OCI-LY3 (cell line): Measurements from ENCODE around the gene GIMAP7.

Experiments used
- H2AFZ ChIP-seq: fragments of 200-600, 300-600 bp; shearing (Covaris generic); 2 replicates; pipeline ENCODE4 v1.6.0; 2014; ENCODE audit warnings: antibody characterized with exemption, low read depth, low read length
- H3K27ac ChIP-seq: fragments of 200-600, 300-600 bp; sonication (generic); 2 replicates; pipeline ENCODE4 v1.5.1; 2014; ENCODE audit warnings: mild to moderate bottlenecking, low read length, moderate library complexity, mixed read lengths
- H3K27me3 ChIP-seq: fragments of 200-600, 300-600 bp; sonication (generic); 2 replicates; pipeline ENCODE4 v1.6.1; 2014; ENCODE audit warnings: low read depth, low read length, mixed read lengths
- H3K36me3 ChIP-seq: fragments of 200-600, 300-600 bp; sonication (generic); replicated peaks from 2 replicates; pipeline ENCODE3; 2014; ENCODE audit warnings: low read depth, low read length, mixed read lengths
- H3K4me1 ChIP-seq: fragments of 300-600, 200-600 bp; sonication (generic); 2 replicates; pipeline ENCODE4 v1.6.1; 2014; ENCODE audit warnings: low read length, mixed read lengths
- H3K4me2 ChIP-seq: fragments of 200-600, 300-600 bp; sonication (generic); 2 replicates; pipeline ENCODE4 v1.6.1; 2014; ENCODE audit warnings: low read length, mixed read lengths
- H3K4me3 ChIP-seq: fragments of 300-600, 200-600 bp; sonication (generic); 2 replicates; pipeline ENCODE4 v1.5.1; 2014; ENCODE audit warnings: antibody characterized with exemption, mild to moderate bottlenecking, low read length, moderate library complexity
- H3K79me2 ChIP-seq: fragments of 300-600, 200-600 bp; shearing (Covaris generic); 2 replicates; pipeline ENCODE4 v1.6.1; 2014; ENCODE audit warnings: mild to moderate bottlenecking, low read length, mixed read lengths
- H3K9ac ChIP-seq: fragments of 300-600, 200-600 bp; shearing (Covaris generic); 2 replicates; pipeline ENCODE4 v1.6.0; 2014; ENCODE audit warnings: mild to moderate bottlenecking, low read length, moderate library complexity
- H3K9me3 ChIP-seq: fragments of 200-600, 300-600 bp; shearing (Covaris generic); 2 replicates; pipeline ENCODE4 v1.6.1; 2014; ENCODE audit warnings: low read length, mixed read lengths; ENCODE audit not compliant: insufficient read depth
- H4K20me1 ChIP-seq: fragments of 200-600, 300-600 bp; sonication (generic); 2 replicates; pipeline ENCODE4 v1.6.1; 2016; ENCODE audit warnings: low read length, mixed read lengths; ENCODE audit not compliant: insufficient read depth
- CTCF ChIP-seq: fragments of 200-600, 300-600 bp; sonication (generic); IDR thresholded peaks from 2 replicates; pipeline ENCODE4 v1.5.1; 2014; ENCODE audit warnings: antibody characterized with exemption, low read length, low read depth
- EZH2phosphoT487 ChIP-seq: fragments of 200-600 bp; shearing (Covaris generic); IDR thresholded peaks from 2 replicates; pipeline ENCODE4 v1.6.1; 2018; ENCODE audit warnings: antibody characterized with exemption, mixed run types, low read depth

GIMAP7 gene

GRCh38 chr7:150514748-150515222, at the start of gene GIMAP7:
TSS of gene GIMAP7 (plus strand) at chr7:150514872. CDS start at chr7:150519975, 5,103 bp downstream.
- no peak within 1 kb of the TSS for H2AFZ ChIP-seq
- H3K9ac ChIP-seq: no peak within 1 kb of the TSS
- H3K27ac ChIP-seq: no peak within 1 kb of the TSS
- no peaks in the 10 kb centered on the region for H4K20me1 ChIP-seq
- H3K4me3 ChIP-seq: no peak within 1 kb of the TSS
- TF ChIP-seq EZH2phosphoT487 (no peak), CTCF (no peak)
- H3K4me2 ChIP-seq: no peak within 1 kb of the TSS
- peaks cover 24% of the 10 kb centered on the region; the same call in 1 of the 2 replicates for H3K27me3 ChIP-seq
- no peaks in the 10 kb centered on the region for H3K4me1 ChIP-seq
- H3K9me3 ChIP-seq: no peaks in the 10 kb centered on the region
- H3K36me3 ChIP-seq: no peaks in the 10 kb centered on the region
- no peaks in the 10 kb centered on the region for H3K79me2 ChIP-seq

GRCh38 chr7:150464962-150465361, 49.7 kb upstream of the GIMAP7 start:
- Histone ChIP-seq H3K4me3 (no peak overlapping the region), H3K79me2 (no peaks in the 10 kb centered on the region), H3K27ac (no peak overlapping the region), H3K4me1 (no peaks in the 10 kb centered on the region), H4K20me1 (no peaks in the 10 kb centered on the region), H3K36me3 (no peaks in the 10 kb centered on the region), H3K9me3 (0 out of 2 replicates have a peak, but pooled peaks cover 11% of the 10 kb centered on the region), H3K27me3 (peaks cover 37% of the 10 kb centered on the region), H3K4me2 (no peak overlapping the region), H2AFZ (no peak overlapping the region), H3K9ac (no peak overlapping the region)
- no peak for TF ChIP-seq EZH2phosphoT487
- no peak for TF ChIP-seq CTCF

- Histone ChIP-seq H3K27me3 (peaks cover 37% of the 10 kb centered on the region), H3K27ac (no peak overlapping the region), H3K4me3 (no peak overlapping the region), H3K9me3 (0 out of 2 replicates have a peak, but pooled peaks cover 11% of the 10 kb centered on the region), H2AFZ (no peak overlapping the region), H3K36me3 (no peaks in the 10 kb centered on the region), H4K20me1 (no peaks in the 10 kb centered on the region), H3K79me2 (no peaks in the 10 kb centered on the region), H3K4me1 (no peaks in the 10 kb centered on the region), H3K9ac (no peak overlapping the region), H3K4me2 (no peak overlapping the region)
- no peak for TF ChIP-seq CTCF
- TF ChIP-seq EZH2phosphoT487: no peak
Measured at GRCh38 chr7:150465414-150465813, 49.3 kb upstream of the GIMAP7 start.

GRCh38 chr7:150466477-150466876, 48.2 kb upstream of the GIMAP7 start:
- peaks cover 37% of the 10 kb centered on the region for H3K27me3 ChIP-seq
- no peak overlapping the region for H2AFZ ChIP-seq
- no peaks in the 10 kb centered on the region for H3K79me2 ChIP-seq
- TF ChIP-seq CTCF (no peak), EZH2phosphoT487 (no peak)
- H3K36me3 ChIP-seq: no peaks in the 10 kb centered on the region
- H3K9ac ChIP-seq: no peak overlapping the region
- H3K27ac ChIP-seq: no peak overlapping the region
- H3K9me3 ChIP-seq: 0 out of 2 replicates have a peak, but pooled peaks cover 8% of the 10 kb centered on the region
- H3K4me3 ChIP-seq: no peak overlapping the region
- H4K20me1 ChIP-seq: no peaks in the 10 kb centered on the region
- H3K4me2 ChIP-seq: no peak overlapping the region
- H3K4me1 ChIP-seq: no peaks in the 10 kb centered on the region
